ENCODE measurements around the gene PPP2R3A.
"Not testable (repeated sequence)": the region's sequence is repeated elsewhere in the genome, so short reads cannot be mapped to it uniquely, and the experiment has no call there.

PPP2R3A gene

GRCh38 chr3:136189859-136190617 lies 224.5 kb downstream of the PPP2R3A start:
- no peak for TF ChIP-seq CTCF (IDR thresholded peaks at IDR 0.05)
- no peak for DNase-seq (ENCODE audit: low spot score)
- no peak overlapping the region for H3K4me3 ChIP-seq
- no peak overlapping the region for H3K27ac ChIP-seq

- not testable (repeated sequence) for DNase-seq (ENCODE audit: low spot score)
- peak overlapping the region; percentile 97 for H3K4me3 ChIP-seq
- H3K27ac ChIP-seq, result peak overlapping the region; percentile 67 to 100
Observed at GRCh38 chr3:136192195-136192594, 226.7 kb downstream of the PPP2R3A start.

- peak overlapping the region in 1 of 2 donors; percentile 100 for H3K27ac ChIP-seq
- no peak for DNase-seq (ENCODE audit: low spot score)
- H3K4me3 ChIP-seq, result peak overlapping the region; percentile 97
- TF ChIP-seq CTCF (IDR thresholded peaks at IDR 0.05), result no peak
Observed at GRCh38 chr3:136192831-136193230, 227.3 kb downstream of the PPP2R3A start.

- peak overlapping the region; percentile 43 to 100 for H3K27ac ChIP-seq
- no peak for TF ChIP-seq CTCF (IDR thresholded peaks at IDR 0.05)
- H3K4me3 ChIP-seq, result peak overlapping the region; percentile 97
- no peak for DNase-seq (ENCODE audit: low spot score)
Observed at GRCh38 chr3:136193278-136194054, 227.9 kb downstream of the PPP2R3A start.

- no peak for DNase-seq (ENCODE audit: low spot score)
- peak overlapping the region; percentile 100 for H3K27ac ChIP-seq
Observed at GRCh38 chr3:136194409-136195257, 229.1 kb downstream of the PPP2R3A start.

GRCh38 chr3:136195258-136196063 lies 229.9 kb downstream of the PPP2R3A start:
- peak overlapping the region; percentile 97 for H3K4me3 ChIP-seq
- peak overlapping the region; percentile 100 for H3K27ac ChIP-seq
- no peak for TF ChIP-seq CTCF (IDR thresholded peaks at IDR 0.05)
- DNase-seq (ENCODE audit: low spot score), result peak; percentile 87

More at GRCh38 chr3:136194409-136195257, 229.1 kb downstream of the PPP2R3A start:
- peak overlapping the region; percentile 97 for H3K4me3 ChIP-seq
- no peak for TF ChIP-seq CTCF (IDR thresholded peaks at IDR 0.05)
